Central memory CD4-positive, alpha-beta T cell (primary cell): ENCODE results near the gene AKT1.
"Not testable (repeated sequence)": the region's sequence is repeated elsewhere in the genome, so short reads cannot be mapped to it uniquely, and the experiment has no call there.

ENCODE experiments used
- DNase-seq: peaks from one replicate; pipeline ENCODE4 v3.0.0; 2022

AKT1 gene

GRCh38 chr14:104751539-104752422 is 43.8 kb downstream of the AKT1 start:
- DNase-seq, result no peak

GRCh38 chr14:104750753-104751057 is 44.8 kb downstream of the AKT1 start:
- not testable (repeated sequence) for DNase-seq

GRCh38 chr14:104750056-104750752 is 45.3 kb downstream of the AKT1 start:
- no peak for DNase-seq

- DNase-seq, result no peak
Observed at GRCh38 chr14:104749111-104749649, 46.4 kb downstream of the AKT1 start.

- no peak for DNase-seq
Observed at GRCh38 chr14:104747876-104748275, 47.7 kb downstream of the AKT1 start.

- DNase-seq, result no peak
Observed at GRCh38 chr14:104746934-104747481, 48.5 kb downstream of the AKT1 start.

- no peak for DNase-seq
Observed at GRCh38 chr14:104746071-104746545, 49.4 kb downstream of the AKT1 start.

- DNase-seq, result no peak
Observed at GRCh38 chr14:104745431-104745830, 50.1 kb downstream of the AKT1 start.

- no peak for DNase-seq
Observed at GRCh38 chr14:104744484-104744883, 51.1 kb downstream of the AKT1 start.

- no peak for DNase-seq
Observed at GRCh38 chr14:104743461-104744380, 51.8 kb downstream of the AKT1 start.

- DNase-seq, result no peak
Observed at GRCh38 chr14:104742586-104743455, 52.7 kb downstream of the AKT1 start.

- DNase-seq, result no peak
Observed at GRCh38 chr14:104741803-104742251, 53.7 kb downstream of the AKT1 start.

GRCh38 chr14:104741108-104741802 is 54.3 kb downstream of the AKT1 start:
- DNase-seq, result no peak

GRCh38 chr14:104739546-104740516 is 55.7 kb downstream of the AKT1 start:
- DNase-seq, result no peak

- no peak for DNase-seq
Observed at GRCh38 chr14:104739026-104739425, 56.5 kb downstream of the AKT1 start.

- no peak for DNase-seq
Observed at GRCh38 chr14:104738375-104739019, 57.1 kb downstream of the AKT1 start.

GRCh38 chr14:104735830-104736642 is 59.5 kb downstream of the AKT1 start:
- no peak for DNase-seq
